Smooth muscle cell (in vitro differentiated cells): Measurements from ENCODE around the gene DCDC2B. TPM values are rescaled to one million over a fixed set of nuclear protein-coding genes. Genes with fewer than 3 reads are reported as not detected.
A peak's percentile ranks its signal among the peaks of the same experiment; 100 is the strongest.

Experiments
- DNase-seq: peaks from one replicate; lab custom pipeline; 2025; ENCODE audit not compliant: unreplicated experiment; lab: John Stamatoyannopoulos, UW
- H2AFZ ChIP-seq: fragments of 200-600 bp; sonication (generic); 2 replicates; pipeline ENCODE4 v1.6.0; 2016; ENCODE audit warnings: antibody characterized with exemption, low read depth, mild to moderate bottlenecking
- H3F3A ChIP-seq: fragments of 200-600 bp; sonication (generic); 2 replicates; pipeline ENCODE4 v1.6.0; 2017; ENCODE audit warnings: antibody characterized with exemption, low read depth
- H3K27ac ChIP-seq: fragments of 200-600 bp; sonication (generic); 2 replicates; pipeline ENCODE4 v1.5.1; 2016; ENCODE audit warnings: low read depth, mild to moderate bottlenecking
- H3K27me3 ChIP-seq: fragments of 200-600 bp; sonication (generic); 2 replicates; pipeline ENCODE4 v1.6.1; 2016; ENCODE audit warnings: low read depth, mild to moderate bottlenecking
- H3K36me3 ChIP-seq: fragments of 200-600 bp; sonication (generic); 2 replicates; pipeline ENCODE4 v1.5.1; 2016; ENCODE audit warnings: low read depth
- H3K4me1 ChIP-seq: fragments of 200-600 bp; sonication (generic); 2 replicates; pipeline ENCODE4 v1.5.1; 2016; ENCODE audit warnings: low read depth
- H3K4me2 ChIP-seq: fragments of 200-600 bp; sonication (generic); 2 replicates; pipeline ENCODE4 v1.6.0; 2016; ENCODE audit warnings: mild to moderate bottlenecking
- H3K4me3 ChIP-seq: fragments of 200-600 bp; sonication (generic); 2 replicates; pipeline ENCODE4 v1.5.1; 2016; ENCODE audit warnings: mild to moderate bottlenecking
- H3K79me2 ChIP-seq: fragments of 200-600 bp; sonication (generic); 2 replicates; pipeline ENCODE4 v1.6.0; 2016; ENCODE audit warnings: low read depth, mild to moderate bottlenecking
- H3K9ac ChIP-seq: fragments of 200-600 bp; sonication (generic); 2 replicates; pipeline ENCODE4 v1.6.0; 2016; ENCODE audit warnings: low read depth
- H3K9me3 ChIP-seq: fragments of 200-600 bp; sonication (generic); replicated peaks from 2 replicates; pipeline ENCODE4 v1.5.1; 2016; ENCODE audit warnings: low read depth
- H4K20me1 ChIP-seq: fragments of 200-600 bp; sonication (generic); 2 replicates; pipeline ENCODE4 v1.6.0; 2016; ENCODE audit warnings: low read depth
- CTCF ChIP-seq: fragments of 200-600 bp; sonication (generic); IDR thresholded peaks from 2 replicates; pipeline ENCODE4 v1.5.1; 2017; ENCODE audit warnings: borderline replicate concordance, mild to moderate bottlenecking, antibody characterized with exemption; ENCODE audit not compliant: insufficient read depth, poor library complexity, severe bottlenecking
- WGBS: methylation state at CpG from one replicate; pipeline ENCODE4 v1.1.7; 2016; ENCODE audit warnings: low lambda C conversion rate; 5-methylcytosine and 5-hydroxymethylcytosine counted together
- polyA plus RNA-seq: library from polyadenylated mRNA; unstranded; fragments of >200 nt; fragmentation: Nextera tagmentation; extraction: Ambion mirVana; gene quantifications from 2 replicates; pipeline ENCODE4 v1.2.1, GENCODE V29; 2016
- total RNA-seq: library from RNA; depleted of rRNA; stranded (reverse); fragments of >200 nt; gene quantifications from 2 replicates; pipeline ENCODE4 v1.2.3, GENCODE V29; 2014

Gene DCDC2B
- total and polyA plus RNA-seq, 2 experiments from 2014 or later, result not detected

DNA sequence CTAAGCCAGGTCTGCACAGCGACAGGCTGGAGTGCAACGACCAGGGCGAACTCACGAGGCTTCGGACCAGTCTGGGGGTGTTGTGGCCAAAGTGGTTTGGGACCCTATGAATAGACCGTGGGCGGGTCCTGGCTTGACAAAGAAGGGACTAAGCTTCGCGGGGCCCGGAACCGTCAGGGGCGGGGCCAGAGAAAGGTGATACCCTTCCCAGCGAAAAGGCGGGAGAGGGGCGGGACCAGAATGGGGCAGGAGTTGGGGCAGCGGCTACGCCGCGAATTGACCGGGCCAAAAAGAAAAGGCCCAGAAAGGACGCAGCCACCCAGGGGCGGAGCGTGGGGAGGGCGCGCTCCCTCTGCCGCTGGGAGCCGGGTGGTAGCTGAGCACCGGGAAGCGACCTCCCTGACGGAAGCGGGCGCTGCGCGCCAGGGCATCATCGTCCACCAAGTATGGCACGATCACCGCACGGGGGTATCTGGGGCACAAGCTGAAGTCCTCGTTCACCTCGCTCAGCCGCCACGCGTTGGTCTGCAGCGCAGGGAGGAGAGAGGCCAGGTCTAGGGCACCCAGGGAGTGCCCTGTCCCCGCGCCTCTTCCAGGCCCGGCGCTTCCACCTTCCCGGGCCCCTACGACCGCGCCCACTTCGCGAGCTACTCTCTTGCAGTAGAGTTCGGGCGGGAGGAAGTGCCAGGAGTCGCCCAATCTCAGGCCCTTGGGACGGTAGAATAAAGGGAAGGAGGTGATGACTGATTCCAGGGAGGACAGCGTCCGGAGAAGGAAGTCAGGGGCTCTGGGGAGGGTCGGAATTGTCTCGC, 31.5 kb downstream of the DCDC2B start:
- Histone ChIP-seq H4K20me1 (no peaks in the 10 kb centered on the region), H3K79me2 (no peaks in the 10 kb centered on the region), H3F3A (peaks cover 24% of the 10 kb centered on the region), H3K36me3 (no peaks in the 10 kb centered on the region), H3K4me3 (peak overlapping the region; percentile 65), H3K27me3 (no peaks in the 10 kb centered on the region), H3K4me1 (peaks cover 19% of the 10 kb centered on the region), H3K9ac (peak overlapping the region; percentile 70), H3K27ac (peak overlapping the region; percentile 46), H3K4me2 (peak overlapping the region; percentile 89), H3K9me3 (no peaks in the 10 kb centered on the region), H2AFZ (peak overlapping the region; percentile 91)
- 2% methylated on average over 62 of the region's 62 CpGs for WGBS
- no peak for TF ChIP-seq CTCF
- peak; percentile 58 for DNase-seq

- Histone ChIP-seq H3K4me2 (peak overlapping the region; percentile 89), H3K4me1 (peaks cover 19% of the 10 kb centered on the region), H3F3A (peaks cover 21% of the 10 kb centered on the region), H3K9me3 (no peaks in the 10 kb centered on the region), H2AFZ (peak overlapping the region; percentile 91), H3K4me3 (peak overlapping the region; percentile 65), H3K36me3 (no peaks in the 10 kb centered on the region), H3K27me3 (no peaks in the 10 kb centered on the region), H4K20me1 (no peaks in the 10 kb centered on the region), H3K9ac (peak overlapping the region; percentile 70), H3K79me2 (no peaks in the 10 kb centered on the region), H3K27ac (peak overlapping the region; percentile 46)
- 1% methylated on average over 54 of the region's 55 CpGs for WGBS
- no peak for TF ChIP-seq CTCF
- peak; percentile 30 for DNase-seq
Measured at GRCh38 chr1:32241001-32241763, 32.3 kb downstream of the DCDC2B start.

DNA sequence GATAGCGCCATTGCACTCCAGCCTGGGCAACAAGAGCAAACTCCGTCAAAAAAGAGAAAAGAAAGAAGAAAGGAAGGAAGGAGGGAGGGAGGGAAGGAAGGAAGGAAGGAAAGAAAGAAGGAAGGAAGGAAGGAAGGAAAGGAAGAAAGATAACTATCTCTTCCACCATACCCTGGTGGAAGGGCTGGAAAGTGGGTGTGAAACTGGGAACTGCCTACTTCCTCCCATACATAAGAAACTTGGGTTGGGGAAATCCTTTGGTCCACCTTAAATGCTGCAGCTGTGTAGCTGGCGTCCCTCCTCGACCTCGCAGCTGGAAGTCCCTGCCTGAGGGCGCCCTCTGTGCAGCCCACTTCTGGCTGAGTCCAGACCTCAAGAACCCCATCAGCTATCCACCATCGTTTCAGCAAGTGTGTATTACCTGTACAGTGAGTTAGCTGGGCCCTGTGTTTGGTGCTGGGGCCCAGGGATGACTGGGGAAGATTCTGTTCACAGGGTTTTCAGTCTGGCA, 33.5 kb downstream of the DCDC2B start:
- WGBS, result 34% methylated on average over 7 of the region's 7 CpGs
- Histone ChIP-seq H3K27ac (no peak overlapping the region), H3K4me2 (no peak overlapping the region)

More for the DNA sequence above, 33.5 kb downstream of the DCDC2B start:
- Histone ChIP-seq H2AFZ (no peak overlapping the region), H3F3A (peaks cover 12% of the 10 kb centered on the region), H3K79me2 (no peaks in the 10 kb centered on the region), H3K9me3 (no peaks in the 10 kb centered on the region), H3K36me3 (no peaks in the 10 kb centered on the region), H3K4me3 (no peak overlapping the region), H3K4me1 (peaks cover 19% of the 10 kb centered on the region), H3K27me3 (no peaks in the 10 kb centered on the region), H4K20me1 (no peaks in the 10 kb centered on the region), H3K9ac (no peak overlapping the region)
- no peak for DNase-seq
- no peak for TF ChIP-seq CTCF
